IMR-90 (cell line): Measurements from ENCODE around the gene KCNMA1.

Experiments
- MAFK ChIP-seq: IDR thresholded peaks from 2 replicates; pipeline ENCODE4 v1.6.1; 2012; ENCODE audit warnings: low read depth, low read length, improper control_type of control experiment
- POLR2A ChIP-seq: IDR thresholded peaks from 2 replicates; pipeline ENCODE4 v1.6.1; 2012; ENCODE audit warnings: mild to moderate bottlenecking, low read depth, low read length
- TF ChIP-seq, protein P1 (sequence below): conservative IDR thresholded peaks from 2 replicates; pipeline ENCODE4 v1.5.1; 2012; ENCODE audit warnings: mild to moderate bottlenecking, low read depth, low read length, improper control_type of control experiment
- TF ChIP-seq, protein P2 (sequence below): fragments of 150-350 bp; IDR thresholded peaks from 2 replicates; pipeline ENCODE4 v1.6.1; 2016; ENCODE audit warnings: low read depth, mild to moderate bottlenecking, low read length, moderate library complexity, borderline replicate concordance

DNA sequence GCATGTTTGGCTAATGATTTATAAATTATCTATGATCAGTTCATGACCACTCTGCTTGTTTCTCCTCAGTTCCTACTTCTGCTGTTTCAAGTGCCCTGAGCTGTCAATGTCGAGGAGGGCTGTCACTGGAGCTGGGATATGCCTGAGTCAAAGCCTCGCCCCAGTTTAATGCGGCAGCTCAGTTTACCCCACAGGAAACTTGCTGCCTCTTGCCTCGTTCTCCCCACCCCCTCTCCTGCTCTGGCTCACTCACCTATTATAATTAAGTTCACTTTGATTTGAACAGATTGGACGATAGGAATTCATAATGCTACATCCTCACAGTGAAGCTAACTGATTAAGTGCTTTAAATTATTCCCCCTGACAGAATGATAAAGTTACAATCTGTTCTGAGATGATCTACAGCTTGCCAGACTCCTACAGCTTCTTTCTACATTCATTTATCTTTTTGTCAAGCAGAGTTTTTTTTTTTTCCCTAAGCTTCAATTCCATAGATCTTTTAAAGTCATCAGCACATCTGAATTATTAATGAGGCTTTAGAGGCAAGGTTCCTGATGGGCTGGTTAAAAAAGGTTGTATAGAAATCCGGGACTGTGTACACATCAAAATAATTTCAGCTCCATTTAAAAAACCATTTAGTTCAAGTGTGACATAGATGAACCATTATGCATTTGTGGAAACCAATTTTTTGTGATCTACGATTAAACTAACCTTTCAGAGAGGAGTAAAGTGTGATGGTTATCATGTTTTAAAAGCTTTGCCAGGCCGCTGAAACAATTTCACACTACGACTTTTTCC lies 758.3 kb downstream of the KCNMA1 start:
- TF ChIP-seq, protein P1, sequence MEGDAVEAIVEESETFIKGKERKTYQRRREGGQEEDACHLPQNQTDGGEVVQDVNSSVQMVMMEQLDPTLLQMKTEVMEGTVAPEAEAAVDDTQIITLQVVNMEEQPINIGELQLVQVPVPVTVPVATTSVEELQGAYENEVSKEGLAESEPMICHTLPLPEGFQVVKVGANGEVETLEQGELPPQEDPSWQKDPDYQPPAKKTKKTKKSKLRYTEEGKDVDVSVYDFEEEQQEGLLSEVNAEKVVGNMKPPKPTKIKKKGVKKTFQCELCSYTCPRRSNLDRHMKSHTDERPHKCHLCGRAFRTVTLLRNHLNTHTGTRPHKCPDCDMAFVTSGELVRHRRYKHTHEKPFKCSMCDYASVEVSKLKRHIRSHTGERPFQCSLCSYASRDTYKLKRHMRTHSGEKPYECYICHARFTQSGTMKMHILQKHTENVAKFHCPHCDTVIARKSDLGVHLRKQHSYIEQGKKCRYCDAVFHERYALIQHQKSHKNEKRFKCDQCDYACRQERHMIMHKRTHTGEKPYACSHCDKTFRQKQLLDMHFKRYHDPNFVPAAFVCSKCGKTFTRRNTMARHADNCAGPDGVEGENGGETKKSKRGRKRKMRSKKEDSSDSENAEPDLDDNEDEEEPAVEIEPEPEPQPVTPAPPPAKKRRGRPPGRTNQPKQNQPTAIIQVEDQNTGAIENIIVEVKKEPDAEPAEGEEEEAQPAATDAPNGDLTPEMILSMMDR, result no peak
- TF ChIP-seq, protein P2, sequence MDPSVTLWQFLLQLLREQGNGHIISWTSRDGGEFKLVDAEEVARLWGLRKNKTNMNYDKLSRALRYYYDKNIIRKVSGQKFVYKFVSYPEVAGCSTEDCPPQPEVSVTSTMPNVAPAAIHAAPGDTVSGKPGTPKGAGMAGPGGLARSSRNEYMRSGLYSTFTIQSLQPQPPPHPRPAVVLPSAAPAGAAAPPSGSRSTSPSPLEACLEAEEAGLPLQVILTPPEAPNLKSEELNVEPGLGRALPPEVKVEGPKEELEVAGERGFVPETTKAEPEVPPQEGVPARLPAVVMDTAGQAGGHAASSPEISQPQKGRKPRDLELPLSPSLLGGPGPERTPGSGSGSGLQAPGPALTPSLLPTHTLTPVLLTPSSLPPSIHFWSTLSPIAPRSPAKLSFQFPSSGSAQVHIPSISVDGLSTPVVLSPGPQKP, result no peak
- TF ChIP-seq POLR2A, result no peak
- TF ChIP-seq MAFK, result no peak
